Erythroblast (primary cell): ENCODE results near the gene HMGXB4.

Source experiments
- DNase-seq, 2 experiments: peaks; one replicate each; lab custom pipeline; 2025; lab: John Stamatoyannopoulos, UW
- GATA1 ChIP-seq: IDR thresholded peaks from 2 replicates; pipeline ENCODE4 v1.6.1; 2011; ENCODE audit warnings: low read depth, mild to moderate bottlenecking, control low read depth, low read length, moderate library complexity
- POLR2A ChIP-seq: IDR thresholded peaks from 2 replicates; pipeline ENCODE4 v1.6.1; 2011; ENCODE audit warnings: mild to moderate bottlenecking, low read length

The HMGXB4 gene

DNA sequence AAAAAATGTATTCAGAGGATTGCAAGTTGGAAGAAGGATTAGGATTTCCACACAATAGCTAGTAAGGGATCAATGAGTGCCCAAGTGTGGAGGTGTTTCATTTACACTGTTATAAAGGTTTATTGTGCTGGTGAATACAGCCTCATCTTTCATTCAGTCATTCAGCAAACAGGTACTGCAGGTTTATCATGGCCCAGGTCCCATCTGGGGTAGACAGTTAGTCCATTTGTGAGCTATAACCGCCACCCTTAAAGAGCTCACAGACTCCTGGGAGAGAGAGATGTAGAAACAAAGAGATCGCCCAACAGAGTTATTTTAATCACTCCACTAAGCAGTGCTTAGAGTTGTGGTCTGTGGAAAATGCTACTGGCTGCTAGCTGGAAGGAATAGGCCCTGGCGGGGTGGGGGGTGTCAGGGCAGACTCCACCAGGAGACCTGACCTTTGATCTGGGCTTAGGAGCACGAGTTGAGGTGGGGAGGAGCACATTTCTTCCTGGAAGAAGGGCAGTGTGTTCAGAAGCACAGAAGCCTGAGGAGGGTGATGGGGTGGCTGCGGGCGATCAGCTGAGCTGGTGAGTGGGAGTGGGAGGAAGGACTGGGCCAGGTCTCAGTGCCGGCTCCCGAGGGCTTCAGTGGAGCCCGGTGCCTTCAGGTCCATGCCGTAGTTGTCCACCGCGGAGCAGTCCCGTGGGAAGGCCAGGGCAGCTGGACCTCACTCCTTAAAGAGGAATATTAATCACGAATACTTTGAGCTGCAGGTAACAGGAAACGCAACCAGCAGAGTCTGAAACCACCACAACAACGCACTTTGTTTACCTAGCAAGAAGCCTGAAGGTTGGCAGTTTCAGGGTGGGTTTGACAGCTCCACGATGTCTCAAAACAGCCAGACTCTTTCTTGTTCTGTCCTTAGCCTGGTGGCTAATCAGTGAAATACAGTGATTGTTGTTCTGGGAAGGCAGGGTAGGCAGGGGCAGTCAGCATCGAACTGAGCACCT lies 53.6 kb downstream of the HMGXB4 start:
- DNase-seq: no peak

DNA sequence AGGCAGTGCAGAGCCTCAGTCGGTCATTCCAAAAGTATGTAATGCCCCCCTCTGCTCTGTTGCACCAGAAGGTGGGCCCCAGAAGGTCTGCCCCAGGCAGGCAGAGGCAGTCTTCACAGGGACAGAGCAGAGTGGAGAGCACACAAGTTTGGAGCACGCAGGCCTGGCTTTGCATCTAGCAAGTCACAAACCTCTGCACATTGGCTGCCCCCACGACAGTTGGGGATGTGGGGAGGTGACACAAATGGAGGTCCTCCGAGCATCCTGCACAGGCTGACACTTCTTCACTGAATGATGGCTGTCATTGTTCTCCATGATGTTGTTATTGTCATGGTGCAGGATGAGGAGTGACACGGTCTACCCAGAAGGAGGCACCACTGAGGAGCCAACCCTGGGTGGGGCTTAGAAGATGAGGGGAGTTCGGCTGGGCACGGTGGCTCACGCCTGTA lies 54.3 kb downstream of the HMGXB4 start:
- TF ChIP-seq POLR2A (no peak), GATA1 (no peak)
- no peak for DNase-seq

More for the DNA sequence above, 53.6 kb downstream of the HMGXB4 start:
- TF ChIP-seq GATA1 (no peak), POLR2A (no peak)

DNA sequence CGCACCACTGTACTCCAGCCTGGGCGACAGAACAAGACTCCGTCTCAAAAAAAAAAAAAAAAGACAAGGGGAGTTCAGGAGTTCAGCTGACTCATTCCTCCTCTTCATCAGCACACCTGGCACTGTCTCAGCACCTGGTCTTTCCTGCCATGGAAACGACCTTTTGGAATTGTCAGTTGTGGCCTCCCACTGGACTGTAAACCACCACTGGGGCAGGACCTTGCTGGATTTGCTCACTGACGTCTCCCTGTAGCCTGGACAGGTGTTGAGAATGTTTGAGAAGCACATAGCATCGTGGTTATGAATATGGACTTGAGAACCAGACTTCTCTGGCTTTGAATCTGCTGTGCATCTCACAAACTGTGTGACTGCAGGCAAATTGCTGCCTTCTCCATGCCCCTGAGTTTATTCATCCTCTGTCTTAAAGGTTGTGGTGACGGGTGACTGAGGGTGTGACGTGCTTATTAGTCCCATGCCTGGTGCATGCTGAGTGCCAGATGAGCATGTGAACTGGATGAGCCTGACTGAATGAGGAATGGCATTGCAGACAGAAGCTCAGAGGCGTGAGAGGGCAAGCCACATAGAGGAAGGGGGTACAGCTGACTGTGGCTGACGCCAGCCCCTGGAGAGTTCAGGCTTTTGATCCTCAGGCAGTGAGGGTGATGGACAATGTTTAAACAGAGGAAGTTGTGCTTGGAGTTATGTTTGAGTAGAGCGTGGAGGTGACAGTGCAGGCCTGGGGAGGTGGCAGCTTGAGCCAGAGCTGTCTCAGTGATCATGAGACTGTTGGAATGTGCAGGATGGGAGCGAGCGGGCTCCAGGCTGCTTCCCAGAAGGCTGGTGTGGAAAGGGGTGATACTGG lies 55.1 kb downstream of the HMGXB4 start:
- TF ChIP-seq POLR2A (no peak), GATA1 (no peak)
- DNase-seq: no peak

- DNase-seq: peak; percentile 16 to 41
- TF ChIP-seq POLR2A (no peak), GATA1 (no peak)
Measured at GRCh38 chr22:35313311-35314121, 56.2 kb downstream of the HMGXB4 start.

DNA sequence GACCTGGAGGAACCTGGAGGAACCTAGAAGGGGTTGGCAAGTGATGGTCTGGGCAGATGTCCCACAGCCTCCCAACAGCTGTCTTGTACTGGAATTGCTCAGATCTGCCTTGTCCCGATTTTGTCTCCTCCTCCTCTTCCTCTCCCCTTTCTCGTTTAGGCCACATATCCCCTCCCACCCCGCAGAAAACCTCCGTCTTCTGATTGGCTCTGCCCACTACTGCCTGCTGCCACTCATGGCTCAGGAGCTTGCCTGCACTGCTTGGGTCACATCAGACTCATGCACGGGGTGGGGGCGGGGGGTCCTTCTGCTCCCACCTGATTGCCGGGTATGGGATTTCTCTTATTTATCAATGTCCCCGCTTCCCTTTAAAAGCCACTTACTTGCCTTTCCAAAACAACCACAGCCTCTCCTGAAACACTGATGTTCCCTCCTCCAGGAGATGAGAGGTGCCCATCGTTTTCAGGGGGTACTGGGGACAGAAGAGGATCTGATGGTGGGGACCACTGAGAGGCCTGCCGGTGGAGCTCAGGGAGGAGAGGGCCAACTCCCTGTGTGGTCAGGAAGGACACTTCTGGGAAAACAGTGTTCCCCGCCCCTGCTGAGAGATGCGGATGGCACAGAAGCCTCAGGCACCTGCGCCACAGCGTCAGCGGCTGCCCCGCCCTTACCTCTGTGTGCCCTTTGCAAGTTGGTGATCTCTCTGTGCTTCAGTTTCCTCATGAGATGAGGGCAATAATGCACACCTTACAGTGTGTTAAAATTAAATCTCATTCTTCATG lies 57.1 kb downstream of the HMGXB4 start:
- DNase-seq: no peak
- TF ChIP-seq GATA1 (no peak), POLR2A (no peak)

GRCh38 chr22:35315141-35315854 lies 58.0 kb downstream of the HMGXB4 start:
- DNase-seq: no peak
- TF ChIP-seq GATA1 (no peak), POLR2A (no peak)

DNA sequence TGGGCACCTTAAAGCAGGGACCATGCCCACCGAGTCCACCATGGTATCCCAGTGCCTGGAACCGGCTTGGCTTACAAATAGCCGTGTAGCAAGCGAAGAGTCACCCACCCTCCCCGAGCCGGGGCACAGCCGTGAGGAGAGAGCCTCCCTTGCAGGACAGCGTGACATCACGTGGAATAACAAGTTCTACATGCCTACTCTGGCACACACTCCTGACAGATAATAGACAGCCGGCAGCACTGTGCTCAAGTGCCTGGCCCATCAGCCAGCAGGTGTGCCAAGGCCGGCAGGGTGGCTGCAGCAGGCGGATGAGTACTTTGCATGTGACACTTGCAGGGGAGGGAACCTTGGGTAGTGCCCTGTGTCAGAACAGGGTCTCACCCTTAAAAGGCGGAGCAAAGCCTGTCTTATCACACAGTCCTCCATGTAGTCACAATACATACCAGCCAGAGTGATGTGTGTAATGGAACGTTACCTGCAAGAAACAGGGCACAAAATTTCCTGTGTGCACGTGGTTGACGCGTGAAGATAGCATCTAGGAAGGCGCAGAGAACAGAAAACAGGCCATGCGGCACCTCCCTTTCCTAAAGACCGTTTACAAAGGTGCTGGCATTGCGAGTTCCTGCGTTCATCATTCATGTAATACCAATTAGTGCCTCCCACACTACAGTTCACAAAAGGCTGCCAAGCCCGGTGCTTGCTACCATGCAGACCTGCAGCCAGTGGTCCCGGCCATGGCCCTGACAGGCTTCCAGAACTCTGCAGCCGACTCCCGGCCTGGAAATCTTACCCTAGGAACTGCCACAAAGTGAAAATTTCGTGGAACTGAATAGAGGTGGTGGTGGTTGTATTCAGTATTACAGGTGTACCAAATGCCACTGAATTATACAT lies 58.8 kb downstream of the HMGXB4 start:
- TF ChIP-seq GATA1 (no peak), POLR2A (no peak)
- DNase-seq: peak; percentile 28 to 34

- DNase-seq: no peak
- no peak for TF ChIP-seq POLR2A
- no peak for TF ChIP-seq GATA1
Measured at GRCh38 chr22:35316751-35317150, 59.5 kb downstream of the HMGXB4 start.

DNA sequence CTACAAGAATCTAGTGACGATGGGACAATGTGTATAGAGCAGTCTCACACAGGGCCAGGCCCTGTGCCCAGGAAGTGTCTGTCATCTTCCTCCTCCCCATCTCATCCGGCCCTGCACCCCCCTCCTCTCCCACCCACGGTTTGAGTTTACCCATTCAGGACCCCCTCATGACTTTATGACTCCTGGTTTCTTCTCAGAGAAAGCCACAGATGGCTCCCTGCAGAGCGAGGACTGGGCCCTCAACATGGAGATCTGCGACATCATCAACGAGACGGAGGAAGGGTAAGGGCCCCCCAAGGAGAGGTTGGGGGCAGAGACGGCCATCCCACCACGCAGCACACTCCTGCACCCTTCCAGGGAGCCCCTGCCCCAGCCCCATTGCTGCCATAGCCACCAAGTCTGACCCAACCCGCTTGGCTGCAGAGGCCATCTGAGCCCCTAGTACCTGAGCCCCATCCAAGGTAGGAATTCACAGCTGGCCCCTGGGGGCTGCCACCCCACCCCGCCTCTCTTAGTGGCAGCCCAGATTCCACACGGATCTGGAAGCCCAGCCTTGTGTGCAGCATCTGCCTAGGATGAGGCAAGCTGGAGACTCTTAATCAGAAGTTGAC lies 60.5 kb downstream of the HMGXB4 start:
- TF ChIP-seq GATA1 (no peak), POLR2A (no peak)
- no peak for DNase-seq
